Epithelial cell of proximal tubule (primary cell): ENCODE data around the gene ADGRB3. TPM values are rescaled to one million over a fixed set of nuclear protein-coding genes. Genes with fewer than 3 reads are reported as not detected.

ENCODE experiments used
- DNase-seq: peaks from one replicate; pipeline ENCODE4 v3.0.0-alpha.2; 2011; ENCODE audit warnings: low read depth
- H3K4me3 ChIP-seq: 2 replicates; pipeline ENCODE4 v1.5.1; 2011; ENCODE audit warnings: low read depth, mild to moderate bottlenecking, low read length
- CTCF ChIP-seq: conservative IDR thresholded peaks from 2 replicates; pipeline ENCODE4 v1.5.1; 2012; ENCODE audit warnings: low read depth, mild to moderate bottlenecking, low read length
- total RNA-seq: library from RNA; depleted of rRNA; stranded (reverse); fragments of >200 nt; gene quantifications from 2 replicates; pipeline ENCODE4 v1.2.3, GENCODE V29; 2015

The ADGRB3 gene
- total RNA-seq, 1 donor from 2014 or later, result 4.7 TPM

- H3K4me3 ChIP-seq, result no peak overlapping the region
- DNase-seq, result no peak
- no peak for TF ChIP-seq CTCF
These were observed 75.8 kb downstream of the ADGRB3 start for GRCh38 chr6:68710916-68711315.

GRCh38 chr6:68711386-68712000 is 76.4 kb downstream of the ADGRB3 start:
- no peak for TF ChIP-seq CTCF

GRCh38 chr6:68716620-68717019 is 81.5 kb downstream of the ADGRB3 start:
- no peak overlapping the region for H3K4me3 ChIP-seq
- no peak for TF ChIP-seq CTCF
- DNase-seq, result no peak

More at GRCh38 chr6:68711386-68712000, 76.4 kb downstream of the ADGRB3 start:
- DNase-seq, result no peak
- no peak overlapping the region for H3K4me3 ChIP-seq

- no peak overlapping the region for H3K4me3 ChIP-seq
- DNase-seq, result no peak
- TF ChIP-seq CTCF, result no peak
These were observed 83.4 kb downstream of the ADGRB3 start for GRCh38 chr6:68718385-68719073.

GRCh38 chr6:68719761-68720160 is 84.7 kb downstream of the ADGRB3 start:
- no peak for TF ChIP-seq CTCF
- no peak for DNase-seq
- no peak overlapping the region for H3K4me3 ChIP-seq

GRCh38 chr6:68722891-68723527 is 87.9 kb downstream of the ADGRB3 start:
- H3K4me3 ChIP-seq, result no peak overlapping the region
- TF ChIP-seq CTCF, result no peak
- DNase-seq, result no peak
